Hepatocyte (in vitro differentiated cells): ENCODE results near the gene DEFB129. TPM values are rescaled to one million over a fixed set of nuclear protein-coding genes. Genes with fewer than 3 reads are reported as not detected.

Experiments used
- DNase-seq: peaks from one replicate; pipeline ENCODE4 v3.0.0-alpha.2; 2016; ENCODE audit warnings: low spot score
- H2AFZ ChIP-seq: fragments of 200-600 bp; sonication (generic); 2 replicates; pipeline ENCODE4 v1.6.0; 2016; ENCODE audit warnings: antibody characterized with exemption, mild to moderate bottlenecking
- H3K27ac ChIP-seq: fragments of 200-600 bp; sonication (generic); 2 replicates; pipeline ENCODE4 v1.5.1; 2016; ENCODE audit warnings: mild to moderate bottlenecking
- H3K27me3 ChIP-seq: fragments of 200-600 bp; sonication (generic); 2 replicates; pipeline ENCODE4 v1.6.1; 2016
- H3K36me3 ChIP-seq: fragments of 200-600 bp; sonication (generic); replicated peaks from 2 replicates; pipeline ENCODE4 v1.5.1; 2016; ENCODE audit warnings: low read depth; ENCODE audit not compliant: insufficient read depth
- H3K4me1 ChIP-seq: fragments of 200-600 bp; sonication (generic); 2 replicates; pipeline ENCODE4 v1.5.1; 2016; ENCODE audit warnings: mild to moderate bottlenecking, moderate library complexity; ENCODE audit not compliant: insufficient read depth
- H3K4me2 ChIP-seq: fragments of 200-600 bp; sonication (generic); 2 replicates; pipeline ENCODE4 v1.6.0; 2016
- H3K4me3 ChIP-seq: fragments of 200-600 bp; sonication (generic); 2 replicates; pipeline ENCODE4 v1.5.1; 2016; ENCODE audit warnings: mild to moderate bottlenecking
- H3K79me2 ChIP-seq: fragments of 200-600 bp; sonication (generic); 2 replicates; pipeline ENCODE4 v1.6.0; 2017; ENCODE audit warnings: mild to moderate bottlenecking
- H3K9me2 ChIP-seq: fragments of 200-600 bp; sonication (generic); replicated peaks from 2 replicates; pipeline ENCODE4 v1.6.0; 2017; ENCODE audit warnings: mild to moderate bottlenecking; ENCODE audit not compliant: insufficient read depth
- H3K9me3 ChIP-seq: fragments of 200-600 bp; sonication (generic); 2 replicates; pipeline ENCODE4 v1.5.1; 2016; ENCODE audit warnings: low read depth, mild to moderate bottlenecking
- H4K20me1 ChIP-seq: fragments of 200-600 bp; sonication (generic); 2 replicates; pipeline ENCODE4 v1.6.0; 2016; ENCODE audit warnings: mild to moderate bottlenecking; ENCODE audit not compliant: insufficient read depth, poor library complexity, severe bottlenecking
- CTCF ChIP-seq: fragments of 200-600 bp; sonication (generic); IDR thresholded peaks from 2 replicates; pipeline ENCODE4 v1.5.1; 2016; ENCODE audit warnings: antibody characterized with exemption, mild to moderate bottlenecking; ENCODE audit not compliant: poor library complexity
- EZH2 ChIP-seq: fragments of 200-600 bp; sonication (generic); IDR thresholded peaks from 2 replicates; pipeline ENCODE4 v1.6.1; 2016; ENCODE audit warnings: antibody characterized with exemption, mild to moderate bottlenecking, borderline replicate concordance
- EZH2phosphoT487 ChIP-seq: fragments of 200-600 bp; sonication (generic); IDR thresholded peaks from one replicate; pipeline ENCODE4 v1.6.1; 2018; ENCODE audit warnings: antibody characterized with exemption, mild to moderate bottlenecking, low read depth, moderate library complexity; ENCODE audit not compliant: unreplicated experiment, severe bottlenecking
- WGBS: methylation state at CpG from one replicate; pipeline ENCODE4 v1.1.6; 2016; ENCODE audit warnings: low lambda C conversion rate; ENCODE audit errors: missing lambda C conversion rate; 5-methylcytosine and 5-hydroxymethylcytosine counted together
- polyA plus RNA-seq: library from polyadenylated mRNA; unstranded; fragments of >200 nt; fragmentation: Nextera tagmentation; extraction: Ambion mirVana; gene quantifications from 2 replicates; pipeline ENCODE4 v1.2.1, GENCODE V29; 2016
- total RNA-seq: library from RNA; depleted of rRNA; stranded (reverse); fragments of >200 nt; gene quantifications from 2 replicates; pipeline ENCODE4 v1.2.3, GENCODE V29; 2014

DEFB129 gene
- total and polyA plus RNA-seq, 2 experiments from 2014 or later = not detected

GRCh38 chr20:271069-271468 is 44.0 kb downstream of the DEFB129 start:
- Histone ChIP-seq H3K4me3 (no peak overlapping the region), H3K79me2 (no peaks in the 10 kb centered on the region), H2AFZ (no peak overlapping the region), H3K27ac (no peak overlapping the region), H3K4me1 (no peaks in the 10 kb centered on the region), H3K27me3 (no peaks in the 10 kb centered on the region), H3K9me3 (no peaks in the 10 kb centered on the region), H4K20me1 (no peaks in the 10 kb centered on the region), H3K9me2 (no peaks in the 10 kb centered on the region), H3K4me2 (no peak overlapping the region), H3K36me3 (no peaks in the 10 kb centered on the region)
- TF ChIP-seq EZH2phosphoT487 = no peak
- no peak for TF ChIP-seq EZH2
- TF ChIP-seq CTCF = no peak
- no peak for DNase-seq
- 100% methylated on average over 3 of the region's 4 CpGs for WGBS

- Histone ChIP-seq H3K27me3 (no peaks in the 10 kb centered on the region), H3K4me1 (no peaks in the 10 kb centered on the region), H3K9me3 (no peaks in the 10 kb centered on the region), H3K9me2 (no peaks in the 10 kb centered on the region), H3K4me2 (no peak overlapping the region), H3K27ac (no peak overlapping the region), H4K20me1 (no peaks in the 10 kb centered on the region), H3K4me3 (no peak overlapping the region), H3K36me3 (no peaks in the 10 kb centered on the region), H3K79me2 (no peaks in the 10 kb centered on the region), H2AFZ (no peak overlapping the region)
- no peak for DNase-seq
- TF ChIP-seq CTCF (no peak), EZH2 (no peak), EZH2phosphoT487 (no peak)
Observed at GRCh38 chr20:271528-271927, 44.5 kb downstream of the DEFB129 start.

GRCh38 chr20:272718-273117 is 45.7 kb downstream of the DEFB129 start:
- Histone ChIP-seq H3K27me3 (no peaks in the 10 kb centered on the region), H3K4me1 (no peaks in the 10 kb centered on the region), H3K9me2 (no peaks in the 10 kb centered on the region), H3K4me2 (no peak overlapping the region), H2AFZ (no peak overlapping the region), H3K27ac (no peak overlapping the region), H3K79me2 (no peaks in the 10 kb centered on the region), H3K4me3 (no peak overlapping the region), H3K36me3 (no peaks in the 10 kb centered on the region), H4K20me1 (no peaks in the 10 kb centered on the region), H3K9me3 (no peaks in the 10 kb centered on the region)
- DNase-seq = no peak
- TF ChIP-seq EZH2phosphoT487 (no peak), EZH2 (no peak), CTCF (no peak)

GRCh38 chr20:273884-274283 is 46.8 kb downstream of the DEFB129 start:
- Histone ChIP-seq H3K27me3 (no peaks in the 10 kb centered on the region), H2AFZ (no peak overlapping the region), H3K79me2 (no peaks in the 10 kb centered on the region), H3K36me3 (no peaks in the 10 kb centered on the region), H3K4me3 (no peak overlapping the region), H3K9me3 (no peaks in the 10 kb centered on the region), H4K20me1 (no peaks in the 10 kb centered on the region), H3K4me1 (no peaks in the 10 kb centered on the region), H3K4me2 (no peak overlapping the region), H3K9me2 (no peaks in the 10 kb centered on the region), H3K27ac (no peak overlapping the region)
- DNase-seq = no peak
- 75% methylated on average over 3 of the region's 3 CpGs for WGBS
- TF ChIP-seq EZH2phosphoT487 (no peak), CTCF (no peak), EZH2 (no peak)
